ENCODE data around the gene CDCP1.

DNA sequence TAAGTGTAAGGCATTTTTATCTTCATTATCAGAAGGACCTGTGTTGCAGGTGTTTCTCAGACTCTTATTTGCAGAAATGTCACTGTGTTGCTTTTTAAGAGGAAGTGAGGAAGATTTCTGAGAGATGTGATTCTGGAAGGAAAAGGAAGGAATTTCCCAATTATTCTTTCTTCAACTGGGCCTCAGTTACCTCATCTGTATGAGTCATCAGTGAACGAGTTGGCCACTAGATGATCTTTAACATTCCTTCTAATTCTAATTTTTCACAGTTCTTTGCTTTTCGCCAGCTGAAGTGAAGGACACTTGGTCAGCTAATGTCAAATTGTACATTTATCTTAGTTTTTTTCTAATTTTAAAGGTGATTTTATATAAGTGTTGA is 91.2 kb downstream of the CDCP1 start:
- TF ChIP-seq, protein P1, sequence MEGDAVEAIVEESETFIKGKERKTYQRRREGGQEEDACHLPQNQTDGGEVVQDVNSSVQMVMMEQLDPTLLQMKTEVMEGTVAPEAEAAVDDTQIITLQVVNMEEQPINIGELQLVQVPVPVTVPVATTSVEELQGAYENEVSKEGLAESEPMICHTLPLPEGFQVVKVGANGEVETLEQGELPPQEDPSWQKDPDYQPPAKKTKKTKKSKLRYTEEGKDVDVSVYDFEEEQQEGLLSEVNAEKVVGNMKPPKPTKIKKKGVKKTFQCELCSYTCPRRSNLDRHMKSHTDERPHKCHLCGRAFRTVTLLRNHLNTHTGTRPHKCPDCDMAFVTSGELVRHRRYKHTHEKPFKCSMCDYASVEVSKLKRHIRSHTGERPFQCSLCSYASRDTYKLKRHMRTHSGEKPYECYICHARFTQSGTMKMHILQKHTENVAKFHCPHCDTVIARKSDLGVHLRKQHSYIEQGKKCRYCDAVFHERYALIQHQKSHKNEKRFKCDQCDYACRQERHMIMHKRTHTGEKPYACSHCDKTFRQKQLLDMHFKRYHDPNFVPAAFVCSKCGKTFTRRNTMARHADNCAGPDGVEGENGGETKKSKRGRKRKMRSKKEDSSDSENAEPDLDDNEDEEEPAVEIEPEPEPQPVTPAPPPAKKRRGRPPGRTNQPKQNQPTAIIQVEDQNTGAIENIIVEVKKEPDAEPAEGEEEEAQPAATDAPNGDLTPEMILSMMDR (IDR thresholded peaks at IDR 0.05; ENCODE audit: insufficient read depth, low read length): no peak
- TF ChIP-seq GABPA (IDR thresholded peaks at IDR 0.05; ENCODE audit: low read depth): no peak
